OCI-LY3 (cell line): ENCODE measurements around the gene HECTD4.

Experiments
- H2AFZ ChIP-seq: fragments of 200-600, 300-600 bp; shearing (Covaris generic); 2 replicates; pipeline ENCODE4 v1.6.0; 2014; ENCODE audit warnings: antibody characterized with exemption, low read depth, low read length
- H3K27ac ChIP-seq: fragments of 200-600, 300-600 bp; sonication (generic); 2 replicates; pipeline ENCODE4 v1.5.1; 2014; ENCODE audit warnings: mild to moderate bottlenecking, low read length, moderate library complexity, mixed read lengths
- H3K27me3 ChIP-seq: fragments of 200-600, 300-600 bp; sonication (generic); 2 replicates; pipeline ENCODE4 v1.6.1; 2014; ENCODE audit warnings: low read depth, low read length, mixed read lengths
- H3K36me3 ChIP-seq: fragments of 200-600, 300-600 bp; sonication (generic); replicated peaks from 2 replicates; pipeline ENCODE3; 2014; ENCODE audit warnings: low read depth, low read length, mixed read lengths
- H3K4me1 ChIP-seq: fragments of 300-600, 200-600 bp; sonication (generic); 2 replicates; pipeline ENCODE4 v1.6.1; 2014; ENCODE audit warnings: low read length, mixed read lengths
- H3K4me2 ChIP-seq: fragments of 200-600, 300-600 bp; sonication (generic); 2 replicates; pipeline ENCODE4 v1.6.1; 2014; ENCODE audit warnings: low read length, mixed read lengths
- H3K4me3 ChIP-seq: fragments of 300-600, 200-600 bp; sonication (generic); 2 replicates; pipeline ENCODE4 v1.5.1; 2014; ENCODE audit warnings: antibody characterized with exemption, mild to moderate bottlenecking, low read length, moderate library complexity
- H3K79me2 ChIP-seq: fragments of 300-600, 200-600 bp; shearing (Covaris generic); 2 replicates; pipeline ENCODE4 v1.6.1; 2014; ENCODE audit warnings: mild to moderate bottlenecking, low read length, mixed read lengths
- H3K9ac ChIP-seq: fragments of 300-600, 200-600 bp; shearing (Covaris generic); 2 replicates; pipeline ENCODE4 v1.6.0; 2014; ENCODE audit warnings: mild to moderate bottlenecking, low read length, moderate library complexity
- H3K9me3 ChIP-seq: fragments of 200-600, 300-600 bp; shearing (Covaris generic); 2 replicates; pipeline ENCODE4 v1.6.1; 2014; ENCODE audit warnings: low read length, mixed read lengths; ENCODE audit not compliant: insufficient read depth
- H4K20me1 ChIP-seq: fragments of 200-600, 300-600 bp; sonication (generic); 2 replicates; pipeline ENCODE4 v1.6.1; 2016; ENCODE audit warnings: low read length, mixed read lengths; ENCODE audit not compliant: insufficient read depth
- EZH2phosphoT487 ChIP-seq: fragments of 200-600 bp; shearing (Covaris generic); IDR thresholded peaks from 2 replicates; pipeline ENCODE4 v1.6.1; 2018; ENCODE audit warnings: antibody characterized with exemption, mixed run types, low read depth
- TF ChIP-seq, protein P1 (sequence below): fragments of 200-600, 300-600 bp; sonication (generic); IDR thresholded peaks from 2 replicates; pipeline ENCODE4 v1.5.1; 2014; ENCODE audit warnings: antibody characterized with exemption, low read length, low read depth

The HECTD4 gene

DNA sequence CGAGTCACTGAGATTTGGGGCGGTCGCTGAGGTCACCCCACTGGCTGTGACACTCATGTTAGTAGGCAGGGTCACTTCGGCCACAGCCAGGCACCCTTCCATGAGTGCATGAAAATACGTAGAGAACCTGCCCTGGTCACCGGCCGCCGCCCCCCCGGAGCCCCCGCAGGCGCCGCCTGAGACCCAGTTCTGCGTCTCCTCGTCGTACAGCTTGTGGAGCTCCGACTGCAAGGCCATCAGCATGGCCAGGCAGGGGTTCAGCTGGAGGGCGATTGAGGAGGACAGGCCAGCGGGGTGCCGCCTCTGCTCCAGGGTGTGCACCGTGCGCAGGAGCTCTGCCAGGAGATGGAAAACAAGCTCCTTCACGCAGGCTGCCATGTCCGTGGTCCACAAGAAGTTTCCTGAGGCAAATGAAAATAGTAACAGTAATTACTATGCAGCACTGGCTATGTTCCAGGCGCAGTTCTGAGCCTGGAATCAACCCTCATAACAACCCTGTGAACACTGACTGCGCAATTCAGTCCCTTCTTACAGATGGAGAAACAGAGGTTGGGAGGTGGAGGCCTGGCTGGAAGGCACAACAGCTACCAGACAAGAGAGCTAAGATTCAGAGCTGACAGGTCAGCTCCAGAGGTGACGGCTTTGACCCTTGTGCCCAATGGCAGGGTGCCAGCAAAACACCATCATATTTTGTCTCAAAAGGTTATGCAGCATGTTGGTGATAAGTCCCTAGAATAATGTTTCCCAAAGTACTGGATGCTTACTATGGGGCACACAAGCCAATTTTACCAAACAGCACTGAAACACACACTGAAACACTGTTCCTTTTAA lies 196.9 kb downstream of the HECTD4 start:
- Histone ChIP-seq H3K9ac (no peak overlapping the region), H3K36me3 (peaks cover 11% of the 10 kb centered on the region), H3K9me3 (no peaks in the 10 kb centered on the region), H3K4me1 (peaks cover 9% of the 10 kb centered on the region), H3K4me3 (no peak overlapping the region), H3K4me2 (no peak overlapping the region), H2AFZ (no peak overlapping the region), H3K27me3 (no peaks in the 10 kb centered on the region), H4K20me1 (no peaks in the 10 kb centered on the region), H3K27ac (no peak overlapping the region), H3K79me2 (no peaks in the 10 kb centered on the region)
- TF ChIP-seq, protein P1, sequence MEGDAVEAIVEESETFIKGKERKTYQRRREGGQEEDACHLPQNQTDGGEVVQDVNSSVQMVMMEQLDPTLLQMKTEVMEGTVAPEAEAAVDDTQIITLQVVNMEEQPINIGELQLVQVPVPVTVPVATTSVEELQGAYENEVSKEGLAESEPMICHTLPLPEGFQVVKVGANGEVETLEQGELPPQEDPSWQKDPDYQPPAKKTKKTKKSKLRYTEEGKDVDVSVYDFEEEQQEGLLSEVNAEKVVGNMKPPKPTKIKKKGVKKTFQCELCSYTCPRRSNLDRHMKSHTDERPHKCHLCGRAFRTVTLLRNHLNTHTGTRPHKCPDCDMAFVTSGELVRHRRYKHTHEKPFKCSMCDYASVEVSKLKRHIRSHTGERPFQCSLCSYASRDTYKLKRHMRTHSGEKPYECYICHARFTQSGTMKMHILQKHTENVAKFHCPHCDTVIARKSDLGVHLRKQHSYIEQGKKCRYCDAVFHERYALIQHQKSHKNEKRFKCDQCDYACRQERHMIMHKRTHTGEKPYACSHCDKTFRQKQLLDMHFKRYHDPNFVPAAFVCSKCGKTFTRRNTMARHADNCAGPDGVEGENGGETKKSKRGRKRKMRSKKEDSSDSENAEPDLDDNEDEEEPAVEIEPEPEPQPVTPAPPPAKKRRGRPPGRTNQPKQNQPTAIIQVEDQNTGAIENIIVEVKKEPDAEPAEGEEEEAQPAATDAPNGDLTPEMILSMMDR: no peak
- TF ChIP-seq EZH2phosphoT487: no peak

DNA sequence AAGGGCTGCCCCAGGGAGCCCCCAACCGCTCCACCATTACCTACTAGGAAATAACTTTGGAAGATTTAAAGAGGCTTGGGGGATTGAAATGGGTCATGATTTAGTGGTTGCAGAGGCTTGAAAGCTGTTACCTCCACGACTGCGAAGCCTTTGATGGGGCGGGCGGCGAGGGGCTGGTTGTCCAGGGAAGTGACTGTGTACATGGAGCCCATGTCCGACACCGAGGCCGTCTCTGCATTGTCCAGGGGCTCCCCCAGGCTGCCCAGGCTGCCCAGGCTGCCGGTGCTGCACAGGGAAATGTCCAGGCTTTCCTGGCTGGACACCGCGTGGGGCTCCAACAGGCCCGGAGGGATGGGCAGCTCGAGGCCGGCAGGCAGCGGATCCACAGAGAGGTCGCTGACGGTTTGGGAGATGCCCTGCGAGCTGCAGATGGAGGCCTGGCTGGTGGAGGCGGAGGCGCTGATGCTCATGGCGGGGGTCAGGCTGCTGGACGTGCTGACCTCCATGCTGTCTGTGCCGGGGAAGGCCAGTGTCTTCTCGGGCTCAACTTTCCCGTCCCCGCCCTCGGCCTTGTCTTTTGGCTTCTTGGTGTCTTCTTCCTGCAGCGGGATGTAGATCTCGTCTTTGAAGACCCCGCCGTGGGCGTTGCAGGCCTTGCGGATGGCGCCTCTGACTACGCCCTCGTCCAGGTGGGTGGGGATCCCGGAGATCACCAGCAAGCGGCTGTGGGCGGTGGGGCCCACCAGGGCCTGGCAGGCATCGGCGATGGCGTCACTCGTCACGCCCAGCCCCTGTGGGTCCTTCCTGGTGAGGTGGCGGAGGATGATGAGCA lies 198.0 kb downstream of the HECTD4 start:
- H3K79me2 ChIP-seq: no peaks in the 10 kb centered on the region
- no peak overlapping the region for H3K4me2 ChIP-seq
- no peaks in the 10 kb centered on the region for H3K27me3 ChIP-seq
- H3K36me3 ChIP-seq: peaks cover 16% of the 10 kb centered on the region
- peaks cover 12% of the 10 kb centered on the region for H3K4me1 ChIP-seq
- H3K4me3 ChIP-seq: no peak overlapping the region
- no peaks in the 10 kb centered on the region for H4K20me1 ChIP-seq
- H3K27ac ChIP-seq: no peak overlapping the region
- no peak for TF ChIP-seq EZH2phosphoT487
- TF ChIP-seq, protein P1: no peak
- H2AFZ ChIP-seq: no peak overlapping the region
- no peaks in the 10 kb centered on the region for H3K9me3 ChIP-seq
- no peak overlapping the region for H3K9ac ChIP-seq

DNA sequence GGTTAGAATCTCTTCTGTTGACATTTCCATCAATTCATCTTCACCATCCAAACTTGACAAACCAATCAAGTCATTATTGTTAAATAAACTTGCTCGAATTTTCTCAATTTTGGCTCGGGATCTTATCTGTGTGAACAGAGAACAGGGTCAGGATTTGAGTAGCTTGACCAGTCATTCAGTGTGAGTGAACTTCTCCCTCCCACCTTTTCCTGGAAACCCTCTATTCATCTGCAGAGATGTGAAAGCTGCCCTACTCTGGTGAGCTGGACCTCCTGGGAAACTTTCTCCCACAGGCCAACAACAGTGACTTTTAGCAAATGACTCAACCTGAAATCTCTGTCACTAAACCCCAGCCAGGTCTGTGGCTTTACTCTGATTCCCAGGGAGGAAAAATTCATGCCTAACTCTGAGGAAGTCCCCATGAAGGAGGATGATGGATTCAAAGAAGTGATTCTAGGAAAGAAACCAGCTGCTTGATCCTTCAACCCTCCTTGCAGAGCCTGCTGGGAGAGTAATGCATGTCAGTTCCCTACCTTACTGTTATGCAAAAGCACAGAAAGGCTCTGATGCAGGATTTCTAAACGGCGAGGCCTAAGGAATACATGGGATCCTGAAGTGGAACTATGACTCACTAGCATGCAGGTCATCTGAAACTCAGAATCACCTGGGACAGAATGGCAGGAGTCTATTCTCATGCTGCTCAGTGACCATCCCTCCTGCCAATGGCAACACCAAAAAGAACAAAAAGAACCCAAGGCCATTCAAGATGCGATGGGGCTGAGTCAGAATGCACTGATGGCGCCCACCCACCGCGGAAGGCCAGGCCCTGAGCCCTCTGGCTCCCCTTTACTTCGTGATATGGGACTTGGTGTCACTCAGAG lies 198.8 kb downstream of the HECTD4 start:
- Histone ChIP-seq H3K4me2 (no peak overlapping the region), H3K9ac (no peak overlapping the region), H3K36me3 (peaks cover 16% of the 10 kb centered on the region)

More for the DNA sequence above, 198.8 kb downstream of the HECTD4 start:
- Histone ChIP-seq H3K4me1 (peaks cover 12% of the 10 kb centered on the region), H3K9me3 (no peaks in the 10 kb centered on the region), H2AFZ (no peak overlapping the region), H3K4me3 (no peak overlapping the region), H3K27me3 (no peaks in the 10 kb centered on the region), H4K20me1 (no peaks in the 10 kb centered on the region), H3K79me2 (no peaks in the 10 kb centered on the region), H3K27ac (no peak overlapping the region)
- TF ChIP-seq EZH2phosphoT487: no peak
- TF ChIP-seq, protein P1: no peak
